Measurements from ENCODE around the gene NAP1L1.

- no peak for TF ChIP-seq CTCF (IDR thresholded peaks at IDR 0.05; ENCODE audit: insufficient read depth, low read length)
- TF ChIP-seq POLR2AphosphoS5 (IDR thresholded peaks at IDR 0.05; ENCODE audit: low read depth) = no peak
Measured at GRCh38 chr12:76091246-76091754, 6.8 kb upstream of the NAP1L1 start.
